SK-N-SH (cell line): Measurements from ENCODE around the gene TMCO5A. TPM values are rescaled to one million over a fixed set of nuclear protein-coding genes. Genes with fewer than 3 reads are reported as not detected.
A peak's percentile ranks its signal among the peaks of the same experiment; 100 is the strongest.

Experiments used
- CTCF ChIA-PET: fragments of 300-600, 350-600 bp; formaldehyde crosslinking; extraction: SDS; loops from one replicate; lab custom pipeline; 2021; lab: Yijun Ruan, JAX
- POLR2A ChIA-PET: fragments of 350-600 bp; sonication (Branson Sonifier 250); formaldehyde crosslinking; extraction: SDS; loops from one replicate; lab custom pipeline; 2020; ENCODE audit warnings: antibody characterized with exemption, inconsistent platforms; lab: Yijun Ruan, JAX
- DNase-seq: peaks from one replicate; pipeline ENCODE4 v3.0.0; 2012
- H2AFZ ChIP-seq: fragments of 200-600 bp; sonication (generic); 2 replicates; pipeline ENCODE4 v1.8.1; 2016; ENCODE audit warnings: antibody characterized with exemption, mild to moderate bottlenecking, low read depth
- H3F3A ChIP-seq: fragments of 200-600 bp; sonication (generic); replicated peaks from 2 replicates; pipeline ENCODE3; 2016; ENCODE audit warnings: antibody characterized with exemption, mild to moderate bottlenecking; ENCODE audit not compliant: insufficient read depth
- H3K27ac ChIP-seq, 2 experiments: fragments of 200-500 bp in 1 of 2; fragments of 200-600 bp in 1 of 2; sonication (Bioruptor generic) in 1 of 2; sonication (generic), shearing (Covaris generic) in 1 of 2; 2 replicates each; pipeline versions ENCODE4 v1.5.1 to v1.6.1; 2014 to 2016; ENCODE audit warnings: low read depth in 2 of 2, inconsistent platforms in 1 of 2, low read length in 1 of 2, mild to moderate bottlenecking in 1 of 2, mixed read lengths in 1 of 2
- H3K27me3 ChIP-seq: fragments of 200-600 bp; sonication (generic), shearing (Covaris generic); 2 replicates; pipeline ENCODE4 v1.6.1; 2016; ENCODE audit warnings: mixed run types; ENCODE audit not compliant: insufficient read depth
- H3K36me3 ChIP-seq, 2 experiments: fragments of 200-500 bp in 1 of 2; fragments of 200-600 bp in 1 of 2; sonication (Bioruptor generic) in 1 of 2; sonication (generic) in 1 of 2; replicated peaks in 1 of 2; 2 replicates each; pipeline versions ENCODE3 to v1.5.1; 2014 to 2016; ENCODE audit warnings: low read length in 1 of 2, mild to moderate bottlenecking in 1 of 2; ENCODE audit not compliant: insufficient read depth in 2 of 2, control insufficient read depth in 1 of 2
- H3K4me1 ChIP-seq, 2 experiments: fragments of 200-500 bp in 1 of 2; fragments of 200-600 bp in 1 of 2; sonication (Bioruptor generic) in 1 of 2; sonication (generic), shearing (Covaris generic) in 1 of 2; 2 replicates each; pipeline versions ENCODE4 v1.5.1 to v1.6.1; 2014 to 2016; ENCODE audit warnings: low read depth in 1 of 2, low read length in 1 of 2, mixed run types in 1 of 2; ENCODE audit not compliant: insufficient read depth in 2 of 2, control insufficient read depth in 1 of 2
- H3K4me2 ChIP-seq: fragments of 200-600 bp; sonication (generic), shearing (Covaris generic); 2 replicates; pipeline ENCODE4 v1.6.1; 2017; ENCODE audit warnings: mixed run types
- H3K4me3 ChIP-seq, 2 experiments: fragments of 200-500 bp in 1 of 2; fragments of 200-600 bp in 1 of 2; sonication (Bioruptor generic) in 1 of 2; sonication (generic), shearing (Covaris generic) in 1 of 2; 2 replicates each; pipeline versions ENCODE4 v1.5.1 to v1.8.1; 2014 to 2016; ENCODE audit warnings: low read depth in 2 of 2, inconsistent platforms in 1 of 2, low read length in 1 of 2, mild to moderate bottlenecking in 1 of 2, mixed read lengths in 1 of 2, moderate library complexity in 1 of 2
- H3K79me2 ChIP-seq: fragments of 200-600 bp; sonication (generic); 2 replicates; pipeline ENCODE4 v1.8.1; 2017; ENCODE audit warnings: mild to moderate bottlenecking; ENCODE audit not compliant: insufficient read depth
- H3K9ac ChIP-seq: fragments of 200-600 bp; sonication (generic); 2 replicates; pipeline ENCODE4 v1.6.1; 2017; ENCODE audit warnings: mixed run types
- H3K9me2 ChIP-seq: fragments of 200-600 bp; sonication (generic); 2 replicates; pipeline ENCODE4 v1.6.1; 2017; ENCODE audit warnings: mixed run types
- H3K9me3 ChIP-seq: fragments of 200-600 bp; sonication (generic); 2 replicates; pipeline ENCODE4 v1.6.1; 2017; ENCODE audit warnings: mixed run types, mild to moderate bottlenecking, moderate library complexity
- H4K20me1 ChIP-seq: fragments of 200-600 bp; sonication (generic); 2 replicates; pipeline ENCODE4 v1.6.1; 2017; ENCODE audit warnings: mild to moderate bottlenecking, mixed run types; ENCODE audit not compliant: insufficient read depth
- CTCF ChIP-seq: fragments of 200-600 bp; sonication (generic); IDR thresholded peaks from 2 replicates; pipeline ENCODE4 v1.6.1; 2017; ENCODE audit warnings: antibody characterized with exemption, mild to moderate bottlenecking, moderate library complexity
- RAD21 ChIP-seq: IDR thresholded peaks from 2 replicates; pipeline ENCODE4 v1.6.1; 2012; ENCODE audit warnings: mild to moderate bottlenecking, low read length
- RCOR1 ChIP-seq: fragments of 150-350 bp; IDR thresholded peaks from 2 replicates; pipeline ENCODE4 v1.6.1; 2017; ENCODE audit warnings: antibody characterized with exemption, low read length
- REST ChIP-seq: IDR thresholded peaks from 2 replicates; pipeline ENCODE4 v1.6.1; 2012; ENCODE audit warnings: mild to moderate bottlenecking, low read depth, low read length, moderate library complexity
- SMC3 ChIP-seq: IDR thresholded peaks from 2 replicates; pipeline ENCODE4 v1.6.1; 2012; ENCODE audit warnings: low read depth, low read length, improper control_type of control experiment
- TCF12 ChIP-seq: IDR thresholded peaks from 2 replicates; pipeline ENCODE4 v1.4.0; 2012
- USF2 ChIP-seq: fragments of 150-350 bp; IDR thresholded peaks from 2 replicates; pipeline ENCODE4 v1.6.1; 2017; ENCODE audit warnings: antibody characterized with exemption, low read length, low read depth, borderline replicate concordance
- ZBTB33 ChIP-seq: IDR thresholded peaks from 2 replicates; pipeline ENCODE4 v1.4.0; 2012; ENCODE audit warnings: low read depth, borderline replicate concordance
- WGBS: methylation state at CpG from one replicate; pipeline ENCODE4 v1.1.6; 2017; ENCODE audit warnings: low lambda C conversion rate; 5-methylcytosine and 5-hydroxymethylcytosine counted together
- polyA plus RNA-seq, 3 experiments: library from polyadenylated mRNA; depleted of rRNA; stranded (reverse); fragments of >200 nt; gene quantifications; 2 replicates each; pipeline ENCODE4 v1.2.3, GENCODE V29; 2012

TMCO5A gene
- polyA plus RNA-seq, 1 of the 3 experiments (the other 2 are of a cell fraction): not detected

GRCh38 chr15:37981775-37982174, 47.3 kb downstream of the TMCO5A start:
- H3K4me1 ChIP-seq: peaks cover 0 to 13% of the 10 kb centered on the region in 2 experiments; a peak in 2 of 4 replicates
- no peaks in the 10 kb centered on the region for H3K27me3 ChIP-seq
- no peaks in the 10 kb centered on the region for H3K79me2 ChIP-seq
- no peaks in the 10 kb centered on the region for H3K36me3 ChIP-seq
- H3K27ac ChIP-seq: no peak overlapping the region
- no peak overlapping the region for H3K4me2 ChIP-seq
- H3K9me2 ChIP-seq: no peaks in the 10 kb centered on the region
- no peaks in the 10 kb centered on the region for H4K20me1 ChIP-seq
- no peaks in the 10 kb centered on the region for H3K9me3 ChIP-seq
- H3K4me3 ChIP-seq: no peak overlapping the region
- no peak overlapping the region for H2AFZ ChIP-seq
- 39% methylated on average over 3 of the region's 3 CpGs for WGBS
- H3K9ac ChIP-seq: no peak overlapping the region
- CTCF ChIA-PET: interaction anchor here (0.6 to 6.5 kb wide), 9 partner anchors 9 to 709 kb away, joined by 3 to 39 read pairs (median 3); no protein-coding TSS in a partner anchor
- no peak for TF ChIP-seq RCOR1
- TF ChIP-seq SMC3: peak; percentile 25; the same call in 1 of the 2 replicates
- no peak for TF ChIP-seq TCF12
- no peak for TF ChIP-seq ZBTB33
- no peak for TF ChIP-seq REST
- TF ChIP-seq RAD21: peak; percentile 58
- TF ChIP-seq CTCF: peak; percentile 49
- no peak for TF ChIP-seq USF2
- POLR2A ChIA-PET: no interaction called here
- H3F3A ChIP-seq: no peaks in the 10 kb centered on the region
- peak; percentile 30 for DNase-seq
